ENCODE data around the gene MMAB.

The MMAB gene

GRCh38 chr12:109608793-109609192, 35.5 kb upstream of the MMAB start:
- H3K9me3 ChIP-seq (ENCODE audit: control extremely low read depth in 1 of 5, control insufficient read depth in 4 of 5, insufficient read depth in 2 of 5, low read depth in 1 of 5, low read length in 4 of 5) = no peaks in the 10 kb centered on the region
- no peaks in the 10 kb centered on the region for H3K4me1 ChIP-seq (ENCODE audit: control extremely low read depth in 1 of 4, control insufficient read depth in 4 of 4, insufficient read depth in 4 of 4, low read length in 3 of 4)
- POLR2A ChIA-PET = no interaction called here
- no peaks in the 10 kb centered on the region for H3K36me3 ChIP-seq (ENCODE audit: control insufficient read depth in 4 of 4, insufficient read depth in 4 of 4, low read length in 3 of 4)
- H3K27ac ChIP-seq (ENCODE audit: insufficient read depth in 1 of 2, low read depth in 1 of 2, low read length in 2 of 2, poor library complexity in 1 of 2, severe bottlenecking in 2 of 2) = no peak overlapping the region
- CTCF ChIA-PET = interaction anchor here (0.8 to 1.8 kb wide), 2 partner anchors 11 to 168 kb away, joined by 3 to 4 read pairs; no protein-coding TSS in a partner anchor
- no peak for DNase-seq
- no CpG with 5 or more reads among the region's 3 CpGs for WGBS (ENCODE audit: insufficient coverage)
- no peak overlapping the region for H3K4me3 ChIP-seq (ENCODE audit: control insufficient read depth in 1 of 7, extremely low read depth in 1 of 7, insufficient read depth in 4 of 7, low read depth in 2 of 7, low read length in 6 of 7)
- H3K27me3 ChIP-seq (replicated peaks in 2 of 5; ENCODE audit: control insufficient read depth in 4 of 5, insufficient read depth in 5 of 5, low read length in 4 of 5) = peaks cover 0 to 65% (median 24%) of the 10 kb centered on the region in 5 experiments

GRCh38 chr12:109608270-109608669, 35.0 kb upstream of the MMAB start:
- Histone ChIP-seq H3K27me3 (replicated peaks in 2 of 5; ENCODE audit: control insufficient read depth in 4 of 5, insufficient read depth in 5 of 5, low read length in 4 of 5) (peaks cover 0 to 60% (median 24%) of the 10 kb centered on the region in 5 experiments), H3K9me3 (ENCODE audit: control extremely low read depth in 1 of 5, control insufficient read depth in 4 of 5, insufficient read depth in 2 of 5, low read depth in 1 of 5, low read length in 4 of 5) (no peaks in the 10 kb centered on the region), H3K4me1 (ENCODE audit: control extremely low read depth in 1 of 4, control insufficient read depth in 4 of 4, insufficient read depth in 4 of 4, low read length in 3 of 4) (no peaks in the 10 kb centered on the region), H3K36me3 (ENCODE audit: control insufficient read depth in 4 of 4, insufficient read depth in 4 of 4, low read length in 3 of 4) (no peaks in the 10 kb centered on the region), H3K4me3 (ENCODE audit: control insufficient read depth in 1 of 7, extremely low read depth in 1 of 7, insufficient read depth in 4 of 7, low read depth in 2 of 7, low read length in 6 of 7) (no peak overlapping the region), H3K27ac (ENCODE audit: insufficient read depth in 1 of 2, low read depth in 1 of 2, low read length in 2 of 2, poor library complexity in 1 of 2, severe bottlenecking in 2 of 2) (no peak overlapping the region)
- DNase-seq = no peak
- WGBS (ENCODE audit: insufficient coverage) = 100% methylated on average over 4 of the region's 4 CpGs
- CTCF ChIA-PET = interaction anchor here (1.8 kb wide), 1 partner anchor 11 kb away, joined by 4 read pairs; no protein-coding TSS in a partner anchor
- POLR2A ChIA-PET = no interaction called here

GRCh38 chr12:109607618-109608017, 34.3 kb upstream of the MMAB start:
- Histone ChIP-seq H3K27me3 (replicated peaks in 2 of 5; ENCODE audit: control insufficient read depth in 4 of 5, insufficient read depth in 5 of 5, low read length in 4 of 5) (peaks cover 0 to 53% (median 19%) of the 10 kb centered on the region in 5 experiments), H3K27ac (ENCODE audit: insufficient read depth in 1 of 2, low read depth in 1 of 2, low read length in 2 of 2, poor library complexity in 1 of 2, severe bottlenecking in 2 of 2) (no peak overlapping the region), H3K4me1 (ENCODE audit: control extremely low read depth in 1 of 4, control insufficient read depth in 4 of 4, insufficient read depth in 4 of 4, low read length in 3 of 4) (no peaks in the 10 kb centered on the region), H3K4me3 (ENCODE audit: control insufficient read depth in 1 of 7, extremely low read depth in 1 of 7, insufficient read depth in 4 of 7, low read depth in 2 of 7, low read length in 6 of 7) (no peak overlapping the region), H3K9me3 (ENCODE audit: control extremely low read depth in 1 of 5, control insufficient read depth in 4 of 5, insufficient read depth in 2 of 5, low read depth in 1 of 5, low read length in 4 of 5) (no peaks in the 10 kb centered on the region), H3K36me3 (ENCODE audit: control insufficient read depth in 4 of 4, insufficient read depth in 4 of 4, low read length in 3 of 4) (no peaks in the 10 kb centered on the region)
- no peak for DNase-seq
- ChIA-PET POLR2A (no interaction called here), CTCF (interaction anchor here (1.8 kb wide), 1 partner anchor 10 kb away, joined by 4 read pairs; no protein-coding TSS in a partner anchor)
- WGBS (ENCODE audit: insufficient coverage) = 93% methylated on average over 4 of the region's 4 CpGs

- CTCF ChIA-PET = no interaction called here
- no peak overlapping the region for H3K4me3 ChIP-seq (ENCODE audit: control insufficient read depth in 1 of 7, extremely low read depth in 1 of 7, insufficient read depth in 4 of 7, low read depth in 2 of 7, low read length in 6 of 7)
- 35% methylated on average over 25 of the region's 30 CpGs for WGBS (ENCODE audit: insufficient coverage)
- peaks cover 0 to 48% (median 19%) of the 10 kb centered on the region in 5 experiments for H3K27me3 ChIP-seq (replicated peaks in 2 of 5; ENCODE audit: control insufficient read depth in 4 of 5, insufficient read depth in 5 of 5, low read length in 4 of 5)
- POLR2A ChIA-PET = no interaction called here
- H3K27ac ChIP-seq (ENCODE audit: insufficient read depth in 1 of 2, low read depth in 1 of 2, low read length in 2 of 2, poor library complexity in 1 of 2, severe bottlenecking in 2 of 2) = no peak overlapping the region
- no peaks in the 10 kb centered on the region for H3K9me3 ChIP-seq (ENCODE audit: control extremely low read depth in 1 of 5, control insufficient read depth in 4 of 5, insufficient read depth in 2 of 5, low read depth in 1 of 5, low read length in 4 of 5)
- H3K36me3 ChIP-seq (ENCODE audit: control insufficient read depth in 4 of 4, insufficient read depth in 4 of 4, low read length in 3 of 4) = no peaks in the 10 kb centered on the region
- H3K4me1 ChIP-seq (ENCODE audit: control extremely low read depth in 1 of 4, control insufficient read depth in 4 of 4, insufficient read depth in 4 of 4, low read length in 3 of 4) = no peaks in the 10 kb centered on the region
- DNase-seq = no peak
These were observed 33.2 kb upstream of the MMAB start for GRCh38 chr12:109606320-109607028.

- Histone ChIP-seq H3K4me1 (ENCODE audit: control extremely low read depth in 1 of 4, control insufficient read depth in 4 of 4, insufficient read depth in 4 of 4, low read length in 3 of 4) (no peaks in the 10 kb centered on the region), H3K36me3 (ENCODE audit: control insufficient read depth in 4 of 4, insufficient read depth in 4 of 4, low read length in 3 of 4) (no peaks in the 10 kb centered on the region), H3K4me3 (ENCODE audit: control insufficient read depth in 1 of 7, extremely low read depth in 1 of 7, insufficient read depth in 4 of 7, low read depth in 2 of 7, low read length in 6 of 7) (no peak overlapping the region), H3K9me3 (ENCODE audit: control extremely low read depth in 1 of 5, control insufficient read depth in 4 of 5, insufficient read depth in 2 of 5, low read depth in 1 of 5, low read length in 4 of 5) (no peaks in the 10 kb centered on the region), H3K27ac (ENCODE audit: insufficient read depth in 1 of 2, low read depth in 1 of 2, low read length in 2 of 2, poor library complexity in 1 of 2, severe bottlenecking in 2 of 2) (no peak overlapping the region), H3K27me3 (replicated peaks in 2 of 5; ENCODE audit: control insufficient read depth in 4 of 5, insufficient read depth in 5 of 5, low read length in 4 of 5) (peaks cover 0 to 42% (median 18%) of the 10 kb centered on the region in 5 experiments)
- CTCF ChIA-PET = no interaction called here
- no peak for DNase-seq
- WGBS (ENCODE audit: insufficient coverage) = 82% methylated on average over 2 of the region's 13 CpGs
- POLR2A ChIA-PET = no interaction called here
These were observed 32.4 kb upstream of the MMAB start for GRCh38 chr12:109605599-109606228.

- H3K4me1 ChIP-seq (ENCODE audit: control extremely low read depth in 1 of 4, control insufficient read depth in 4 of 4, insufficient read depth in 4 of 4, low read length in 3 of 4) = no peaks in the 10 kb centered on the region
- ChIA-PET CTCF (interaction anchor here (1.6 kb wide), 1 partner anchor 10 kb away, joined by 5 read pairs; no protein-coding TSS in a partner anchor), POLR2A (no interaction called here)
- H3K9me3 ChIP-seq (ENCODE audit: control extremely low read depth in 1 of 5, control insufficient read depth in 4 of 5, insufficient read depth in 2 of 5, low read depth in 1 of 5, low read length in 4 of 5) = no peaks in the 10 kb centered on the region
- peaks cover 0 to 37% (median 17%) of the 10 kb centered on the region in 5 experiments for H3K27me3 ChIP-seq (replicated peaks in 2 of 5; ENCODE audit: control insufficient read depth in 4 of 5, insufficient read depth in 5 of 5, low read length in 4 of 5)
- H3K4me3 ChIP-seq (ENCODE audit: control insufficient read depth in 1 of 7, extremely low read depth in 1 of 7, insufficient read depth in 4 of 7, low read depth in 2 of 7, low read length in 6 of 7) = no peak overlapping the region
- DNase-seq = no peak
- WGBS (ENCODE audit: insufficient coverage) = 93% methylated on average over 5 of the region's 5 CpGs
- H3K27ac ChIP-seq (ENCODE audit: insufficient read depth in 1 of 2, low read depth in 1 of 2, low read length in 2 of 2, poor library complexity in 1 of 2, severe bottlenecking in 2 of 2) = no peak overlapping the region
- H3K36me3 ChIP-seq (ENCODE audit: control insufficient read depth in 4 of 4, insufficient read depth in 4 of 4, low read length in 3 of 4) = no peaks in the 10 kb centered on the region
These were observed 31.7 kb upstream of the MMAB start for GRCh38 chr12:109605016-109605415.

GRCh38 chr12:109604132-109604585, 30.9 kb upstream of the MMAB start:
- no peak overlapping the region for H3K27ac ChIP-seq (ENCODE audit: insufficient read depth in 1 of 2, low read depth in 1 of 2, low read length in 2 of 2, poor library complexity in 1 of 2, severe bottlenecking in 2 of 2)
- DNase-seq = no peak
- WGBS (ENCODE audit: insufficient coverage) = 90% methylated on average over 2 of the region's 3 CpGs
- no peaks in the 10 kb centered on the region for H3K9me3 ChIP-seq (ENCODE audit: control extremely low read depth in 1 of 5, control insufficient read depth in 4 of 5, insufficient read depth in 2 of 5, low read depth in 1 of 5, low read length in 4 of 5)
- peaks cover 0 to 33% (median 14%) of the 10 kb centered on the region in 5 experiments for H3K27me3 ChIP-seq (replicated peaks in 2 of 5; ENCODE audit: control insufficient read depth in 4 of 5, insufficient read depth in 5 of 5, low read length in 4 of 5)
- no peaks in the 10 kb centered on the region for H3K4me1 ChIP-seq (ENCODE audit: control extremely low read depth in 1 of 4, control insufficient read depth in 4 of 4, insufficient read depth in 4 of 4, low read length in 3 of 4)
- POLR2A ChIA-PET = no interaction called here
- CTCF ChIA-PET = interaction anchor here (1.6 kb wide), 1 partner anchor 9 kb away, joined by 5 read pairs; no protein-coding TSS in a partner anchor
- no peak overlapping the region for H3K4me3 ChIP-seq (ENCODE audit: control insufficient read depth in 1 of 7, extremely low read depth in 1 of 7, insufficient read depth in 4 of 7, low read depth in 2 of 7, low read length in 6 of 7)
- no peaks in the 10 kb centered on the region for H3K36me3 ChIP-seq (ENCODE audit: control insufficient read depth in 4 of 4, insufficient read depth in 4 of 4, low read length in 3 of 4)
